Lower leg skin (tissue), 3 donors: ENCODE results near the gene QSER1.

Source experiments
- CTCF ChIP-seq, 3 donors: fragments of 450-650 bp; IDR thresholded peaks; one replicate each; pipeline ENCODE4 v1.5.1; 2016; ENCODE audit warnings: antibody characterized with exemption in 3 of 3, mild to moderate bottlenecking in 3 of 3, moderate library complexity in 2 of 3
- POLR2A ChIP-seq, 2 donors: fragments of 450-650 bp; IDR thresholded peaks; one replicate each; pipeline ENCODE4 v1.6.1; 2016 to 2017; ENCODE audit warnings: antibody characterized with exemption in 2 of 2, mild to moderate bottlenecking in 1 of 2, moderate library complexity in 1 of 2

- TF ChIP-seq CTCF (IDR thresholded peaks at IDR 0.05), result no peak
- no peak for TF ChIP-seq POLR2A (IDR thresholded peaks at IDR 0.05)
These were observed 42.9 kb downstream of the QSER1 start for GRCh38 chr11:32935462-32936029.
